OCI-LY7 (cell line): Measurements from ENCODE around the gene SCYL2. TPM values are rescaled to one million over a fixed set of nuclear protein-coding genes. Genes with fewer than 3 reads are reported as not detected.
A peak's percentile ranks its signal among the peaks of the same experiment; 100 is the strongest.

ENCODE experiments used
- BruUV-seq: library from RNA; stranded (reverse); fragments of 400-500 nt; replicated peaks from 2 replicates; lab custom pipeline; 2021; lab: Mats Ljungman, UMichigan
- CTCF ChIA-PET: fragments of 300-600 bp; sonication (Branson Sonifier 250); formaldehyde crosslinking; loops from one replicate; lab custom pipeline; 2022; ENCODE audit warnings: antibody characterized with exemption; ENCODE audit not compliant: unreplicated experiment; lab: Charles Lee
- POLR2A ChIA-PET: fragments of 300-600 bp; sonication (Branson Sonifier 250); formaldehyde crosslinking; loops from one replicate; lab custom pipeline; 2022; ENCODE audit warnings: antibody characterized with exemption; lab: Charles Lee
- DNase-seq: peaks from one replicate; pipeline ENCODE4 v3.0.0-alpha.2; 2015; ENCODE audit warnings: low spot score
- H2AFZ ChIP-seq: fragments of 200-600 bp; sonication (generic), shearing (Covaris generic); 2 replicates; pipeline ENCODE4 v1.6.1; 2014; ENCODE audit warnings: mild to moderate bottlenecking, antibody characterized with exemption, low read length, moderate library complexity
- H3K27ac ChIP-seq: fragments of 200-600 bp; sonication (generic); 2 replicates; pipeline ENCODE4 v1.5.1; 2014; ENCODE audit warnings: mixed run types, low read depth, mild to moderate bottlenecking, moderate library complexity, low read length, inconsistent platforms; ENCODE audit not compliant: poor library complexity, severe bottlenecking
- H3K36me3 ChIP-seq: fragments of 200-600 bp; sonication (generic); 2 replicates; pipeline ENCODE4 v1.6.1; 2014; ENCODE audit warnings: mild to moderate bottlenecking, antibody characterized with exemption, low read length, moderate library complexity, mixed read lengths; ENCODE audit not compliant: insufficient read depth
- H3K4me1 ChIP-seq: fragments of 200-600 bp; sonication (generic); 2 replicates; pipeline ENCODE4 v1.5.1; 2014; ENCODE audit warnings: mild to moderate bottlenecking, low read length; ENCODE audit not compliant: insufficient read depth, poor library complexity, severe bottlenecking
- H3K4me2 ChIP-seq: fragments of 200-600 bp; sonication (generic); 2 replicates; pipeline ENCODE4 v1.6.1; 2014; ENCODE audit warnings: mild to moderate bottlenecking, low read length
- H3K4me3 ChIP-seq: fragments of 200-600 bp; sonication (generic); 2 replicates; pipeline ENCODE4 v1.5.1; 2014; ENCODE audit warnings: mild to moderate bottlenecking, low read depth, low read length; ENCODE audit not compliant: poor library complexity, severe bottlenecking
- H3K79me2 ChIP-seq: fragments of 200-600 bp; sonication (generic); 2 replicates; pipeline ENCODE4 v1.6.1; 2016; ENCODE audit warnings: low read depth, mild to moderate bottlenecking, low read length, moderate library complexity, mixed read lengths; ENCODE audit not compliant: insufficient read depth
- H3K9me2 ChIP-seq: fragments of 200-600 bp; sonication (generic); 2 replicates; pipeline ENCODE4 v1.6.1; 2016; ENCODE audit warnings: mild to moderate bottlenecking, low read length, mixed read lengths; ENCODE audit not compliant: insufficient read depth
- H3K9me3 ChIP-seq: fragments of 200-600 bp; sonication (generic); 2 replicates; pipeline ENCODE4 v1.6.1; 2014; ENCODE audit warnings: mild to moderate bottlenecking, mixed run types, low read length, mixed read lengths
- H4K20me1 ChIP-seq: fragments of 200-600 bp; sonication (generic); 2 replicates; pipeline ENCODE4 v1.6.1; 2014; ENCODE audit warnings: mild to moderate bottlenecking, antibody characterized with exemption, low read length, moderate library complexity, mixed read lengths; ENCODE audit not compliant: insufficient read depth
- EZH2phosphoT487 ChIP-seq: fragments of 200-600 bp; sonication (generic); IDR thresholded peaks from 2 replicates; pipeline ENCODE4 v1.6.1; 2018; ENCODE audit warnings: low read depth, borderline replicate concordance, mild to moderate bottlenecking, mixed run types, antibody characterized with exemption, low read length, moderate library complexity, mixed read lengths
- intact Hi-C: fragments of 100-400 bp; cut with micrococcal nuclease; formaldehyde crosslinking; loops from one replicate; pipeline ENCODE4 v1.10.0; 2022; ENCODE audit not compliant: unreplicated experiment
- total RNA-seq, 2 experiments: library from RNA; depleted of rRNA in 1 of 2; stranded (reverse); fragments of >200 nt in 1 of 2; shearing (Covaris generic) in 1 of 2; gene quantifications; 2 replicates each; pipeline ENCODE4 v1.2.3, GENCODE V29; 2014 to 2022
- TF ChIP-seq, protein P1 (sequence below): fragments of 200-600 bp; sonication (generic); conservative IDR thresholded peaks from 2 replicates; pipeline ENCODE4 v1.5.1; 2014; ENCODE audit warnings: mild to moderate bottlenecking, antibody characterized with exemption, low read length, moderate library complexity, mixed read lengths

Gene SCYL2
- total RNA-seq, 2 experiments from 2014 or later: 13.9 to 30.7 TPM

DNA sequence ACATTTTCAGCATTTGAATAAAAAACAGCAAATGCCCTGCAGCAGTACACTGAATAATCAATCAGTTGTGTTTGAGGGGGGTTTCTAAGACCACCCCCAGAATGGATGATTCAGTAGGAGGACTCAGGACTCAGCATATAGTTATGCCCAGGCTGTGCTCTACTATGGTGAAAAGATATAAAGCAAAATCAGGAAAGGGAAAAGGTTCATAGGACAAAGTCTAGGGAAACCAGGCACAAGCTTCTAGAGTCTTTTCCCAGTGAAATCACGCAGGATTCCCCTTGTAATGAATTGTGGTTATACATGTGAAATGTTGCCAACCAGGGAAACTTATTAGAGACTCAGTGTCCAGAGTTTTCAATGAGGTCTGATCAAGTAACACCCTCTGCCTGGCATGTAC is 64.9 kb downstream of the SCYL2 start:
- ChIA-PET POLR2A (no interaction called here), CTCF (no interaction called here)
- Histone ChIP-seq H3K9me3 (no peaks in the 10 kb centered on the region), H3K27ac (no peak overlapping the region), H3K4me2 (no peak overlapping the region), H2AFZ (no peak overlapping the region), H3K36me3 (peaks cover 65% of the 10 kb centered on the region), H3K79me2 (no peaks in the 10 kb centered on the region), H3K4me1 (peaks cover 4% of the 10 kb centered on the region), H3K4me3 (no peak overlapping the region), H3K9me2 (no peaks in the 10 kb centered on the region), H4K20me1 (no peaks in the 10 kb centered on the region)
- TF ChIP-seq EZH2phosphoT487: no peak
- TF ChIP-seq, protein P1, sequence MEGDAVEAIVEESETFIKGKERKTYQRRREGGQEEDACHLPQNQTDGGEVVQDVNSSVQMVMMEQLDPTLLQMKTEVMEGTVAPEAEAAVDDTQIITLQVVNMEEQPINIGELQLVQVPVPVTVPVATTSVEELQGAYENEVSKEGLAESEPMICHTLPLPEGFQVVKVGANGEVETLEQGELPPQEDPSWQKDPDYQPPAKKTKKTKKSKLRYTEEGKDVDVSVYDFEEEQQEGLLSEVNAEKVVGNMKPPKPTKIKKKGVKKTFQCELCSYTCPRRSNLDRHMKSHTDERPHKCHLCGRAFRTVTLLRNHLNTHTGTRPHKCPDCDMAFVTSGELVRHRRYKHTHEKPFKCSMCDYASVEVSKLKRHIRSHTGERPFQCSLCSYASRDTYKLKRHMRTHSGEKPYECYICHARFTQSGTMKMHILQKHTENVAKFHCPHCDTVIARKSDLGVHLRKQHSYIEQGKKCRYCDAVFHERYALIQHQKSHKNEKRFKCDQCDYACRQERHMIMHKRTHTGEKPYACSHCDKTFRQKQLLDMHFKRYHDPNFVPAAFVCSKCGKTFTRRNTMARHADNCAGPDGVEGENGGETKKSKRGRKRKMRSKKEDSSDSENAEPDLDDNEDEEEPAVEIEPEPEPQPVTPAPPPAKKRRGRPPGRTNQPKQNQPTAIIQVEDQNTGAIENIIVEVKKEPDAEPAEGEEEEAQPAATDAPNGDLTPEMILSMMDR: no peak
- BruUV-seq: TSS peak; percentile 26
- intact Hi-C loops: no loop called here
- no peak for DNase-seq

DNA sequence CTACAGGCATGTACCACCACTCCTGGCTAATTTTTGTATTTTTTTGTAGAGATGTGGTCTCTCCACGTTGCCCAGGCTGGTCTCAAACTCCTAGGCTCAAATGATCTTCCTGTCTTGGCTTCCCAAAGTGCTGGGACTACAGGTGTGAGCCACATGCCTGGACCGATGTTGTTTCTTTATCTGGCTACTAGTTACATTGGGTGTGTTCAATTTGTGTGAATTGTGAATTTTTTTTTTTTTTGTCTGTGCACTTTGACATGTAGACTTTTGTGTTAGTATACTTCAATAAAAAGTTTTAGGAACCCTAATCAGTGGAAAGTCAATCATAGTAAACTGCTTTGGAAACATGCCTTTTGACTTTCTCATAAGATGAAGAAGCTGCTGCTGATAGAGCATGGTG is 65.9 kb downstream of the SCYL2 start:
- DNase-seq: no peak
- POLR2A ChIA-PET: interaction anchor here (0.7 to 0.9 kb wide), 3 partner anchors 16 to 240 kb away, joined by 3 to 4 read pairs (median 4); no protein-coding TSS in a partner anchor
- H3K36me3 ChIP-seq: peaks cover 67% of the 10 kb centered on the region
- BruUV-seq: no TSS peak
- TF ChIP-seq, protein P1: no peak
- TF ChIP-seq EZH2phosphoT487: no peak
- no peaks in the 10 kb centered on the region for H4K20me1 ChIP-seq
- no peak overlapping the region for H2AFZ ChIP-seq
- intact Hi-C loops: no loop called here
- CTCF ChIA-PET: no interaction called here
- H3K4me3 ChIP-seq: no peak overlapping the region
- H3K27ac ChIP-seq: no peak overlapping the region
- H3K9me3 ChIP-seq: no peaks in the 10 kb centered on the region
- H3K79me2 ChIP-seq: no peaks in the 10 kb centered on the region
- peaks cover 4% of the 10 kb centered on the region for H3K4me1 ChIP-seq
- no peak overlapping the region for H3K4me2 ChIP-seq
- no peaks in the 10 kb centered on the region for H3K9me2 ChIP-seq

GRCh38 chr12:100337299-100337698 is 70.3 kb downstream of the SCYL2 start:
- no peak for DNase-seq
- Histone ChIP-seq H3K36me3 (peaks cover 56% of the 10 kb centered on the region), H3K4me1 (no peaks in the 10 kb centered on the region), H3K79me2 (no peaks in the 10 kb centered on the region), H3K9me3 (no peaks in the 10 kb centered on the region), H2AFZ (no peak overlapping the region), H3K4me3 (no peak overlapping the region), H3K9me2 (no peaks in the 10 kb centered on the region), H3K27ac (no peak overlapping the region), H3K4me2 (no peak overlapping the region), H4K20me1 (no peaks in the 10 kb centered on the region)
- intact Hi-C loops: no loop called here
- ChIA-PET CTCF (no interaction called here), POLR2A (interaction anchor here (0.6 to 1.6 kb wide), 2 partner anchors 41 to 194 kb away, joined by 3 read pairs; no protein-coding TSS in a partner anchor)
- BruUV-seq: no TSS peak
- TF ChIP-seq EZH2phosphoT487: no peak
- TF ChIP-seq, protein P1: no peak
